K562 (cell line): ENCODE data around the gene P4HB. TPM values are rescaled to one million over a fixed set of nuclear protein-coding genes. Genes with fewer than 3 reads are reported as not detected.
A peak's percentile ranks its signal among the peaks of the same experiment; 100 is the strongest.

ENCODE experiments used
- ATAC-seq: fragments of 200-7000 bp; cut with Tn5 transposase; 3 replicates; pipeline ENCODE4 v1.9.1; 2020; ENCODE audit warnings: moderate library complexity
- Bru-seq: library from RNA; stranded (reverse); fragments of 400-500 nt; gene quantifications from one replicate; lab custom pipeline; 2021; lab: Mats Ljungman, UMichigan
- BruChase-seq, 2 experiments: library from RNA; stranded (reverse); fragments of 400-500 nt; gene quantifications; one replicate each; lab custom pipeline; 2021; lab: Mats Ljungman, UMichigan
- BruUV-seq: library from RNA; stranded (reverse); fragments of 400-500 nt; replicated peaks from 2 replicates; lab custom pipeline; 2021; lab: Mats Ljungman, UMichigan
- CTCF ChIA-PET: fragments of 300-600 bp; formaldehyde crosslinking; extraction: SDS; loops from one replicate; lab custom pipeline; 2021; ENCODE audit warnings: low intra/inter-chr PET ratio; lab: Yijun Ruan, JAX
- POLR2A ChIA-PET: fragments of 300-600, 350-650 bp; sonication (Branson Sonifier 250); formaldehyde crosslinking; extraction: SDS; loops from one replicate; lab custom pipeline; 2021; ENCODE audit warnings: antibody characterized with exemption, inconsistent platforms; lab: Yijun Ruan, JAX
- DNase-seq, 4 experiments: peaks; one replicate each; pipeline versions ENCODE4 v3.0.0 to v3.0.0-alpha.2; 2011 to 2018; ENCODE audit warnings: low spot score in 3 of 4, mixed read lengths in 3 of 4; ENCODE audit errors: extremely low read depth in 1 of 4
- FAIRE-seq: peaks from 2 replicates; lab custom pipeline; 2011; peaks lifted over from hg19 to GRCh38; lab: Jason Lieb, UNC
- H2AFZ ChIP-seq: 2 replicates; pipeline ENCODE4 v1.6.0; 2011; ENCODE audit warnings: low read depth, low read length, control low read depth, inconsistent platforms
- H3K27ac ChIP-seq: fragments of 200-600 bp; 3 replicates; pipeline ENCODE4 v1.8.0; 2011; ENCODE audit warnings: low read depth, mild to moderate bottlenecking, control low read depth, inconsistent platforms, low read length, moderate library complexity, mixed read lengths; ENCODE audit errors: extremely low read depth
- H3K27me3 ChIP-seq, 2 experiments: fragments of 300-600 bp in 1 of 2; 2 replicates in 1 of 2; 3 replicates in 1 of 2; pipeline versions ENCODE4 v1.6.0 to v1.8.0; 2011; ENCODE audit warnings: inconsistent platforms in 2 of 2, low read length in 2 of 2, mild to moderate bottlenecking in 1 of 2, mixed read lengths in 1 of 2, moderate library complexity in 1 of 2; ENCODE audit not compliant: control insufficient read depth in 2 of 2, insufficient read depth in 2 of 2
- H3K36me3 ChIP-seq: fragments of 300-600 bp; 3 replicates; pipeline ENCODE4 v1.8.0; 2011; ENCODE audit warnings: mild to moderate bottlenecking, low read length, inconsistent platforms; ENCODE audit not compliant: control insufficient read depth, insufficient read depth
- H3K4me1 ChIP-seq, 2 experiments: fragments of 200-600 bp in 1 of 2; replicated peaks in 1 of 2; 2 replicates in 1 of 2; 3 replicates in 1 of 2; pipeline versions ENCODE4 v1.5.1 to v1.8.0; 2011; ENCODE audit warnings: inconsistent platforms in 2 of 2, low read length in 2 of 2, mild to moderate bottlenecking in 1 of 2, mixed read lengths in 1 of 2, moderate library complexity in 1 of 2; ENCODE audit not compliant: control insufficient read depth in 2 of 2, insufficient read depth in 2 of 2
- H3K4me2 ChIP-seq: 2 replicates; pipeline ENCODE4 v1.6.1; 2011; ENCODE audit warnings: low read length, control low read depth, inconsistent platforms, mixed read lengths; ENCODE audit not compliant: insufficient read depth
- H3K4me3 ChIP-seq: fragments of 200-600 bp; sonication (generic), shearing (Covaris generic); 2 replicates; pipeline ENCODE4 v1.5.1; 2016; ENCODE audit warnings: control low read depth, inconsistent platforms
- H3K79me2 ChIP-seq: fragments of 200-600 bp; 3 replicates; pipeline ENCODE4 v1.8.0; 2011; ENCODE audit warnings: low read length, inconsistent platforms; ENCODE audit not compliant: control insufficient read depth, insufficient read depth
- H3K9ac ChIP-seq, 2 experiments: 2 replicates each; pipeline versions ENCODE4 v1.6.0 to v1.6.1; 2011; ENCODE audit warnings: low read depth in 2 of 2, low read length in 2 of 2, control low read depth in 1 of 2, inconsistent platforms in 1 of 2, mild to moderate bottlenecking in 1 of 2, mixed read lengths in 1 of 2; ENCODE audit not compliant: insufficient read depth in 1 of 2
- H3K9me1 ChIP-seq: one replicate; pipeline ENCODE4 v1.6.0; 2011; ENCODE audit warnings: inconsistent platforms, mild to moderate bottlenecking, low read length, moderate library complexity; ENCODE audit not compliant: control insufficient read depth, insufficient read depth
- H3K9me3 ChIP-seq: replicated peaks from 2 replicates; pipeline ENCODE4 v1.5.1; 2011; ENCODE audit warnings: low read depth, low read length, inconsistent platforms; ENCODE audit not compliant: control insufficient read depth, insufficient read depth
- H4K20me1 ChIP-seq: replicated peaks from 2 replicates; pipeline ENCODE4 v1.6.1; 2011; ENCODE audit warnings: low read length, inconsistent platforms, mixed read lengths; ENCODE audit not compliant: control insufficient read depth, insufficient read depth
- ARID1B ChIP-seq: fragments of 450-650 bp; IDR thresholded peaks from 2 replicates; pipeline ENCODE4 v1.6.1; 2016; ENCODE audit warnings: antibody characterized with exemption, mild to moderate bottlenecking, inconsistent platforms
- GTF2F1 ChIP-seq: IDR thresholded peaks from 2 replicates; pipeline ENCODE4 v1.6.1; 2011; ENCODE audit warnings: low read depth, low read length, improper control_type of control experiment
- HMGN3 ChIP-seq: IDR thresholded peaks from 2 replicates; pipeline ENCODE4 v1.6.1; 2011; ENCODE audit warnings: borderline replicate concordance, low read depth, mild to moderate bottlenecking, mixed read lengths, low read length; ENCODE audit not compliant: insufficient read length; ENCODE audit errors: extremely low read depth
- NR3C1 ChIP-seq: sonication (generic); formaldehyde crosslinking; IDR thresholded peaks from 2 replicates; pipeline ENCODE4 v1.8.1; 2022; ENCODE audit warnings: missing genetic modification reagents
- PCBP2 ChIP-seq: fragments of 200-400 bp; formaldehyde crosslinking; IDR thresholded peaks from 2 replicates; pipeline ENCODE4 v1.6.1; 2018; ENCODE audit warnings: low read length, low read depth, mild to moderate bottlenecking, moderate library complexity; ENCODE audit not compliant: poor library complexity, severe bottlenecking
- PHF8 ChIP-seq: fragments of 200-600 bp; sonication (generic); IDR thresholded peaks from 2 replicates; pipeline ENCODE4 v1.6.1; 2012; ENCODE audit warnings: mixed run types, mild to moderate bottlenecking, inconsistent platforms, low read length, moderate library complexity, borderline replicate concordance
- SNIP1 ChIP-seq: fragments of 450-650 bp; IDR thresholded peaks from 2 replicates; pipeline ENCODE4 v1.7.1; 2017; ENCODE audit warnings: low read depth, mild to moderate bottlenecking
- TBP ChIP-seq: optimal IDR thresholded peaks from 2 replicates; pipeline ENCODE3; 2011; ENCODE audit warnings: low read depth, low read length, improper control_type of control experiment
- XRCC4 ChIP-seq: IDR thresholded peaks from one replicate; pipeline ENCODE4 v1.6.1; 2011; ENCODE audit not compliant: insufficient read depth, insufficient read length; ENCODE audit errors: extremely low read depth
- ZNF184 ChIP-seq: sonication (generic); formaldehyde crosslinking; IDR thresholded peaks from 2 replicates; pipeline ENCODE4 v1.5.0; 2020; ENCODE audit warnings: missing genetic modification reagents
- ZNF75A ChIP-seq: fragments of 450-650 bp; formaldehyde crosslinking; IDR thresholded peaks from 2 replicates; pipeline ENCODE4 v1.4.0; 2020; ENCODE audit warnings: mild to moderate bottlenecking
- whole genome bisulfite sequencing: fragments of 100-300 bp; shearing (Covaris generic); methylation state at CpG from one replicate; pipeline ENCODE4 v1.1.6; 2016; ENCODE audit warnings: low coverage, mixed read lengths; ENCODE audit not compliant: insufficient coverage; ENCODE audit errors: missing lambda C conversion rate; 5-methylcytosine and 5-hydroxymethylcytosine counted together
- in situ Hi-C: fragments of 300-500 bp; cut with MboI; formaldehyde crosslinking; loops from 4 replicates; pipeline ENCODE4 v1.15.0; 2018; ENCODE audit warnings: inconsistent platforms, mixed read lengths
- intact Hi-C: fragments of 100-400 bp; cut with micrococcal nuclease; formaldehyde crosslinking; loops from 2 replicates; pipeline ENCODE4 v1.14.2; 2022
- long read RNA-seq, 3 experiments: library from polyadenylated mRNA in 2 of 3; library from RNA in 1 of 3; unstranded in 2 of 3; stranded (forward) in 1 of 3; transcript quantifications; one replicate each; pipeline ENCODE4 v2.0.0, GENCODE V29; 2019 to 2022
- polyA minus RNA-seq, 3 experiments: library from RNA; depleted of rRNA, polyadenylated mRNA; stranded (reverse); fragments of >200 nt; gene quantifications; 2 replicates each; pipeline ENCODE4 v1.2.3, GENCODE V29; 2011
- polyA plus RNA-seq, 8 experiments: library from polyadenylated mRNA; depleted of rRNA in 4 of 8; stranded (reverse) in 5 of 8; unstranded in 3 of 8; fragments of >200 nt; fragmentation: Nextera tagmentation in 2 of 8; fragmentation: Illumina TruSeq in 1 of 8; extraction: Ambion mirVana in 2 of 8; extraction: Trizol in 1 of 8; gene quantifications; 2 replicates each; pipeline versions ENCODE4 v1.2.1 to v1.2.3, GENCODE V29; 2011 to 2014; ENCODE audit warnings: inconsistent platforms in 1 of 8, missing spikeins in 1 of 8
- total RNA-seq, 7 experiments: library from RNA; depleted of rRNA in 6 of 7; stranded (reverse); fragments of >200 nt in 6 of 7; fragmentation: Illumina TruSeq in 2 of 7; extraction: Trizol in 2 of 7; gene quantifications; 2 replicates each; pipeline versions ENCODE4 v1.2.1 to v1.2.3, GENCODE V29; 2011 to 2021; ENCODE audit warnings: low replicate concordance in 1 of 7
- TF ChIP-seq, protein P1 (sequence below), 3 experiments: fragments of 200-800 bp in 1 of 3; sonication (Bioruptor generic) in 1 of 3; sonication (generic) in 1 of 3; formaldehyde crosslinking in 1 of 3; IDR thresholded peaks; 2 replicates each; pipeline versions ENCODE4 v1.6.1 to v1.8.0; 2016 to 2022; ENCODE audit warnings: mild to moderate bottlenecking in 2 of 3, missing compliant biosample characterization in 2 of 3, missing genetic modification characterization in 2 of 3, missing genetic modification reagents in 1 of 3

Gene P4HB
- total RNA-seq (2011; cell fraction: chromatin; rRNA removed; ENCODE audit: low replicate concordance), result 722 and 1,069 TPM in 2 replicates
- 564 and 610 TPM in 2 replicates for total RNA-seq (2011; cell fraction: nucleolus; rRNA removed)
- 598 and 659 TPM in 2 replicates for total RNA-seq (2011; cell fraction: nucleoplasm; rRNA removed)
- total RNA-seq (2014; rRNA removed), result 587 and 588 TPM in 2 replicates
- 296 and 325 TPM in 2 replicates for total RNA-seq (2014; rRNA removed; fragmentation: Illumina TruSeq; extraction: Trizol)
- 404 and 420 TPM in 2 replicates for total RNA-seq (2015; rRNA removed; fragmentation: Illumina TruSeq; extraction: Trizol)
- total RNA-seq (2021), result 437 and 446 TPM in 2 replicates
- 75.9 and 116 TPM in 2 replicates for polyA plus RNA-seq (2011; rRNA removed)
- 46.6 and 61.5 TPM in 2 replicates for polyA plus RNA-seq (2011; cell fraction: cytosol; rRNA removed)
- 192 and 245 TPM in 2 replicates for polyA plus RNA-seq (2011; cell fraction: nucleus; rRNA removed)
- 600 and 818 TPM in 2 replicates for polyA plus RNA-seq (2012)
- polyA plus RNA-seq (2014; fragmentation: Illumina TruSeq; extraction: Trizol), result 645 and 729 TPM in 2 replicates
- 10 to 100 TPM in 1 of 2 experiments, 1 to 10 TPM in 1; 4.4 to 14.9 TPM for polyA plus RNA-seq (2014; fragmentation: Nextera tagmentation; extraction: Ambion mirVana)
- polyA plus RNA-seq (2014; rRNA removed), result 181 and 191 TPM in 2 replicates
- 66.8 and 103 TPM in 2 replicates for polyA minus RNA-seq (2011; rRNA and poly(A)+ RNA removed)
- 123 and 191 TPM in 2 replicates for polyA minus RNA-seq (2011; cell fraction: cytosol; rRNA and poly(A)+ RNA removed)
- polyA minus RNA-seq (2011; cell fraction: nucleus; rRNA and poly(A)+ RNA removed), result 89.0 and 193 TPM in 2 replicates
- percentile 90 among the genes with signal in this experiment for Bru-seq, nascent RNA
- BruChase-seq, experiment 1, labeled RNA remaining after a 2-hour chase, result percentile 92 among the genes with signal in this experiment
- percentile 95 among the genes with signal in this experiment for BruChase-seq, experiment 2, labeled RNA remaining after a 6-hour chase
- long read RNA-seq, experiment 1, transcript P4HB-201 (11 exons, 2,603 nt), result major isoform, 1,075 of 1,747 reads
- long read RNA-seq, experiment 1, transcript P4HB-208 (2 exons, 914 nt), result minor isoform, 23 of 1,747 reads
- long read RNA-seq, experiment 1, transcript P4HB-210 (5 exons, 765 nt), result minor isoform, 58 of 1,747 reads
- long read RNA-seq, experiment 1, transcript P4HB-203 (10 exons, 1,502 nt), result minor isoform, 8 of 1,747 reads
- long read RNA-seq, experiment 1, partial matches to known transcripts, result 235 of 1,747 reads
- long read RNA-seq, experiment 1, other reads (novel, unspliced or antisense), result 336 of 1,747 reads
- long read RNA-seq, experiment 2, transcript P4HB-201 (11 exons, 2,603 nt), result major isoform, 218 of 498 reads
- long read RNA-seq, experiment 2, transcript P4HB-208 (2 exons, 914 nt), result minor isoform, 52 of 498 reads
- long read RNA-seq, experiment 2, transcript P4HB-210 (5 exons, 765 nt), result minor isoform, 9 of 498 reads
- long read RNA-seq, experiment 2, transcript P4HB-215 (3 exons, 493 nt), result minor isoform, 19 of 498 reads
- long read RNA-seq, experiment 2, partial matches to known transcripts, result 48 of 498 reads
- long read RNA-seq, experiment 2, other reads (novel, unspliced or antisense), result 146 of 498 reads
- long read RNA-seq, experiment 3, transcript P4HB-201 (11 exons, 2,603 nt), result major isoform, 559 of 600 reads
- long read RNA-seq, experiment 3, partial matches to known transcripts, result 8 of 600 reads
- long read RNA-seq, experiment 3, other reads (novel, unspliced or antisense), result 24 of 600 reads

GRCh38 chr17:81859906-81860755, at the start of gene P4HB:
Gene P4HB (minus strand): TSS chr17:81860535. CDS start chr17:81860471, 64 bp downstream.
- DNase-seq, result peak in 1 of 4 experiments; percentile 96
- Histone ChIP-seq H3K36me3 (peaks cover 79% of the 10 kb centered on the region), H2AFZ (peak within 1 kb of the TSS; percentile 84), H3K9me1 (peaks cover 16% of the 10 kb centered on the region), H3K9ac (peak within 1 kb of the TSS; percentile 99), H3K4me1 (peaks cover 29 to 49% of the 10 kb centered on the region in 2 experiments), H3K9me3 (no peaks in the 10 kb centered on the region), H4K20me1 (peaks cover 29% of the 10 kb centered on the region), H3K4me3 (peak within 1 kb of the TSS; percentile 94), H3K79me2 (peaks cover 91% of the 10 kb centered on the region), H3K4me2 (peak within 1 kb of the TSS; percentile 99), H3K27ac (peak within 1 kb of the TSS; percentile 96), H3K27me3 (no peaks in the 10 kb centered on the region)
- in situ Hi-C loops (loop anchor here (5.0 kb wide), 1 partner anchor 128 kb away; no protein-coding TSS in a partner anchor), intact Hi-C loops (loop anchor here (2.0 to 5.0 kb wide), 2 partner anchors 38 to 163 kb away; partner anchors contain the start of genes CENPX and LRRC45)
- ChIA-PET CTCF (no interaction called here), POLR2A (interaction anchor here (0.6 to 2.5 kb wide), 20 partner anchors 8 to 369 kb away, joined by 3 to 21 read pairs (median 4); partner anchors contain the start of genes ARHGDIA, MCRIP1 and SLC25A10)
- no peak for ATAC-seq
- BruUV-seq, result no TSS peak
- no peak for FAIRE-seq
- WGBS, result under 1% methylated on average over 74 of the region's 95 CpGs
- peak; percentile 80; the same call in 1 of the 2 replicates for TF ChIP-seq GTF2F1
- TF ChIP-seq PCBP2, result peak; percentile 51
- no peak for TF ChIP-seq XRCC4
- TF ChIP-seq ARID1B, result no peak
- TF ChIP-seq, protein P1, sequence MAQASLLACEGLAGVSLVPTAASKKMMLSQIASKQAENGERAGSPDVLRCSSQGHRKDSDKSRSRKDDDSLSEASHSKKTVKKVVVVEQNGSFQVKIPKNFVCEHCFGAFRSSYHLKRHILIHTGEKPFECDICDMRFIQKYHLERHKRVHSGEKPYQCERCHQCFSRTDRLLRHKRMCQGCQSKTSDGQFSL (CRISPR knock-in tag; IDR thresholded peaks at IDR 0.05), result 0 out of 2 replicates have a peak, but pooled peaks have one; percentile 24
- TF ChIP-seq, protein P1 (tag; IDR thresholded peaks at IDR 0.05), result peak in 1 of 2 experiments; percentile 73; a peak in 2 of 4 replicates
- no peak for TF ChIP-seq ZNF184 (CRISPR knock-in tag)
- TF ChIP-seq HMGN3, result peak; percentile 25
- TF ChIP-seq ZNF75A (CRISPR knock-in tag), result no peak
- peak; percentile 93 for TF ChIP-seq TBP
- peak; percentile 77; the same call in 1 of the 2 replicates for TF ChIP-seq PHF8
- no peak for TF ChIP-seq SNIP1
- TF ChIP-seq NR3C1 (CRISPR knock-in tag), result 0 out of 2 replicates have a peak, but pooled peaks have one; percentile 64
